ENCODE data around the gene R3HDM2. TPM values are rescaled to one million over a fixed set of nuclear protein-coding genes. Genes with fewer than 3 reads are reported as not detected.

Gene R3HDM2
- total and polyA plus RNA-seq, 4 donors = 7.4 to 28.9 (median 15.1) TPM

DNA sequence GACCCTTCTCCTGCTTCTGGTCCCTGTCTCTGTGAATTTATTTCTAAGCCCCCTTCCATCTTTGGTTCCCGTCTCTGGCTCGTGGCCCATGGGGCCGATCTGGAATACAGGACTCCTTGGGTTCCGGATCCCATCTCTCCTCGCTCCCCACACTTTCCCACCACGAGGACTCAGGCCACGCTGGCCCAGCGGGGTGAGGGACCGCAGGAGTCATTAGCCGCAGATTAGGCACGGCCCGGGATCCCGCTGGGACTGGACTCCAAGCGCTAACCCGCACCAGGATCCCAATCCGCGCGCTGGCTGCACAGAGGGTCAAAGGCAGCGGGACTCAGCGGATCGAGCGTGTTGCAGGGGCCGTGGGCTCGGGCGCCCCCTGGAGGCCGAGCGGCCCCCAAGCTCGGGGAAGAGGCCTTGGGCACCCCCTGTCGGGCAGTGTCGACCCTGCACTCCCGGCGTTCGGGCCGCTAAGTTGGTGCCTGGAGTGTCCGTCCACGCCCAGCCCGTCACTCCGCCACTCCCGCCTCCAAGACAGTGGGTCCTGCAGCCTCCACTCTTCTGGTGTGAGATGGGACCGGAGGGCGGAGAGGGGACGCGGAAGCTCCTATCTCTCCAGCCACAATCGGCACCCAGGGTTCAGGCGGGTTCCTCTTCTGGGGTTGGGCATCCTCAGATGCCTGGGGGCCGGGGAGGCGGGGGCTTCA lies 191.8 kb downstream of the R3HDM2 start:
- WGBS = 3% methylated on average over 47 of the region's 47 CpGs
- H3K9ac ChIP-seq (ENCODE audit: low read depth in 1 of 2, low read length in 2 of 2) = no peak overlapping the region
- H3K4me1 ChIP-seq (ENCODE audit: control insufficient read depth in 4 of 4, insufficient read depth in 4 of 4, low read length in 3 of 4) = peaks cover 24 to 52% (median 37%) of the 10 kb centered on the region in 4 donors
- peak; percentile 46 for TF ChIP-seq SP1 (IDR thresholded peaks at IDR 0.05)
- TF ChIP-seq EGR1 (IDR thresholded peaks at IDR 0.05; ENCODE audit: low read depth in 2 of 2) = no peak
- peak; percentile 97 to 98 for TF ChIP-seq RAD21 (IDR thresholded peaks at IDR 0.05)
- TF ChIP-seq, protein P1, sequence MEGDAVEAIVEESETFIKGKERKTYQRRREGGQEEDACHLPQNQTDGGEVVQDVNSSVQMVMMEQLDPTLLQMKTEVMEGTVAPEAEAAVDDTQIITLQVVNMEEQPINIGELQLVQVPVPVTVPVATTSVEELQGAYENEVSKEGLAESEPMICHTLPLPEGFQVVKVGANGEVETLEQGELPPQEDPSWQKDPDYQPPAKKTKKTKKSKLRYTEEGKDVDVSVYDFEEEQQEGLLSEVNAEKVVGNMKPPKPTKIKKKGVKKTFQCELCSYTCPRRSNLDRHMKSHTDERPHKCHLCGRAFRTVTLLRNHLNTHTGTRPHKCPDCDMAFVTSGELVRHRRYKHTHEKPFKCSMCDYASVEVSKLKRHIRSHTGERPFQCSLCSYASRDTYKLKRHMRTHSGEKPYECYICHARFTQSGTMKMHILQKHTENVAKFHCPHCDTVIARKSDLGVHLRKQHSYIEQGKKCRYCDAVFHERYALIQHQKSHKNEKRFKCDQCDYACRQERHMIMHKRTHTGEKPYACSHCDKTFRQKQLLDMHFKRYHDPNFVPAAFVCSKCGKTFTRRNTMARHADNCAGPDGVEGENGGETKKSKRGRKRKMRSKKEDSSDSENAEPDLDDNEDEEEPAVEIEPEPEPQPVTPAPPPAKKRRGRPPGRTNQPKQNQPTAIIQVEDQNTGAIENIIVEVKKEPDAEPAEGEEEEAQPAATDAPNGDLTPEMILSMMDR (IDR thresholded peaks at IDR 0.05; ENCODE audit: low read depth, low read length, missing input control) = peak; percentile 100
- DNase-seq (ENCODE audit: low spot score) = peak; percentile 94
- no peaks in the 10 kb centered on the region for H3K9me3 ChIP-seq (ENCODE audit: control insufficient read depth in 4 of 4, low read length in 3 of 4)
- H3K27me3 ChIP-seq (ENCODE audit: control insufficient read depth in 4 of 4, insufficient read depth in 4 of 4, low read length in 3 of 4) = peaks cover 0 to 11% (median 0%) of the 10 kb centered on the region in 4 donors
- peaks cover 0 to 3% (median under 1%) of the 10 kb centered on the region in 4 donors for H3K36me3 ChIP-seq (ENCODE audit: control insufficient read depth in 4 of 4, insufficient read depth in 3 of 4, low read depth in 1 of 4, low read length in 3 of 4)
- H3K4me3 ChIP-seq (ENCODE audit: low read depth in 1 of 3, low read length in 3 of 3) = no peak overlapping the region
- no peak overlapping the region for H3K27ac ChIP-seq (ENCODE audit: low read depth in 1 of 2, low read length in 2 of 2)

GRCh38 chr12:57237932-57238853 lies 192.7 kb downstream of the R3HDM2 start:
- peak; percentile 33 for DNase-seq (ENCODE audit: low spot score)
- H3K4me3 ChIP-seq (ENCODE audit: low read depth in 1 of 3, low read length in 3 of 3) = no peak overlapping the region
- 12% methylated on average over 63 of the region's 63 CpGs for WGBS
- H3K36me3 ChIP-seq (ENCODE audit: control insufficient read depth in 4 of 4, insufficient read depth in 3 of 4, low read depth in 1 of 4, low read length in 3 of 4) = peaks cover 6 to 11% (median 8%) of the 10 kb centered on the region in 4 donors
- no peak overlapping the region for H3K9ac ChIP-seq (ENCODE audit: low read depth in 1 of 2, low read length in 2 of 2)
- H3K27ac ChIP-seq (ENCODE audit: low read depth in 1 of 2, low read length in 2 of 2) = no peak overlapping the region
- peaks cover 0 to 11% (median 0%) of the 10 kb centered on the region in 4 donors for H3K27me3 ChIP-seq (ENCODE audit: control insufficient read depth in 4 of 4, insufficient read depth in 4 of 4, low read length in 3 of 4)
- peaks cover 26 to 52% (median 41%) of the 10 kb centered on the region in 4 donors for H3K4me1 ChIP-seq (ENCODE audit: control insufficient read depth in 4 of 4, insufficient read depth in 4 of 4, low read length in 3 of 4)
- no peaks in the 10 kb centered on the region for H3K9me3 ChIP-seq (ENCODE audit: control insufficient read depth in 4 of 4, low read length in 3 of 4)
- no peak for TF ChIP-seq TAF1 (conservative IDR thresholded peaks at IDR 0.05)
- TF ChIP-seq HNF4G (IDR thresholded peaks at IDR 0.05) = no peak
- TF ChIP-seq FOXA2 (IDR thresholded peaks at IDR 0.05) = no peak
- TF ChIP-seq RAD21 (IDR thresholded peaks at IDR 0.05) = no peak
- no peak for TF ChIP-seq REST (IDR thresholded peaks at IDR 0.05)
- TF ChIP-seq FOXA1 (IDR thresholded peaks at IDR 0.05) = no peak
- TF ChIP-seq ATF3 (IDR thresholded peaks at IDR 0.05) = no peak
- TF ChIP-seq YY1 (IDR thresholded peaks at IDR 0.05) = no peak
- TF ChIP-seq JUND (IDR thresholded peaks at IDR 0.05) = no peak
- no peak for TF ChIP-seq SP1 (IDR thresholded peaks at IDR 0.05)
- TF ChIP-seq EGR1 (IDR thresholded peaks at IDR 0.05; ENCODE audit: low read depth in 2 of 2) = no peak
- TF ChIP-seq ZBTB33 (IDR thresholded peaks at IDR 0.05) = no peak
- no peak for TF ChIP-seq HNF4A (conservative IDR thresholded peaks at IDR 0.05)
- TF ChIP-seq RXRA (IDR thresholded peaks at IDR 0.05) = no peak
- TF ChIP-seq, protein P1 (IDR thresholded peaks at IDR 0.05; ENCODE audit: low read depth, low read length, missing input control) = no peak
- no peak for TF ChIP-seq GABPA (IDR thresholded peaks at IDR 0.05 in 1 of 2, conservative IDR thresholded peaks at IDR 0.05 in 1 of 2)
- no peak for TF ChIP-seq MAX (IDR thresholded peaks at IDR 0.05)
- no peak for TF ChIP-seq NR2F2 (IDR thresholded peaks at IDR 0.05)

Measured in liver (tissue), 9 donors.